ENCODE results near the gene ABCC12. TPM values are rescaled to one million over a fixed set of nuclear protein-coding genes. Genes with fewer than 3 reads are reported as not detected.

The ABCC12 gene
- total RNA-seq, 1 experiment from 2014 or later = not detected

- ATAC-seq = no peak
- Mint-ChIP-seq H3K27ac (no peak overlapping the region), H3K36me3 (no peaks in the 10 kb centered on the region), H3K27me3 (ENCODE audit: low read depth) (no peaks in the 10 kb centered on the region), H3K4me1 (peaks cover 5% of the 10 kb centered on the region), H3K9me3 (no peaks in the 10 kb centered on the region), H3K4me3 (no peak overlapping the region)
- no peak for DNase-seq (ENCODE audit: low spot score)
- POLR2A ChIA-PET = no interaction called here
- CTCF ChIA-PET = interaction anchor here (1.1 kb wide), 1 partner anchor 31 kb away, joined by 4 read pairs; no protein-coding TSS in a partner anchor
- TF ChIP-seq PRRX2 (CRISPR knock-in tag; IDR thresholded peaks at IDR 0.05) (no peak), FOXP4 (CRISPR knock-in tag; IDR thresholded peaks at IDR 0.05) (no peak), ESRRA (CRISPR knock-in tag; IDR thresholded peaks at IDR 0.05; ENCODE audit: borderline replicate concordance) (no peak), ETV6 (CRISPR knock-in tag; IDR thresholded peaks at IDR 0.05) (no peak)
These were observed 22.2 kb downstream of the ABCC12 start for GRCh38 chr16:48133455-48134211.

GRCh38 chr16:48132696-48133095 is 23.1 kb downstream of the ABCC12 start:
- ChIA-PET CTCF (no interaction called here), POLR2A (no interaction called here)
- H3K9me3 Mint-ChIP-seq = no peaks in the 10 kb centered on the region
- H3K4me1 Mint-ChIP-seq = no peaks in the 10 kb centered on the region
- no peak overlapping the region for H3K4me3 Mint-ChIP-seq
- H3K27ac Mint-ChIP-seq = no peak overlapping the region
- ATAC-seq (no peak), DNase-seq (ENCODE audit: low spot score) (no peak)
- TF ChIP-seq ZNF219 (CRISPR knock-in tag; IDR thresholded peaks at IDR 0.05; ENCODE audit: borderline replicate concordance) (no peak), NR1H2 (CRISPR knock-in tag; IDR thresholded peaks at IDR 0.05) (no peak), ZNF317 (CRISPR knock-in tag; IDR thresholded peaks at IDR 0.05; ENCODE audit: borderline replicate concordance, low read depth) (no peak), PRDM15 (CRISPR knock-in tag; IDR thresholded peaks at IDR 0.05) (no peak), RELA (CRISPR knock-in tag; IDR thresholded peaks at IDR 0.05; ENCODE audit: borderline replicate concordance) (no peak), FOXJ3 (CRISPR knock-in tag; IDR thresholded peaks at IDR 0.05; ENCODE audit: borderline replicate concordance) (no peak), TP53 (CRISPR knock-in tag; IDR thresholded peaks at IDR 0.05) (no peak), NFATC4 (CRISPR knock-in tag; IDR thresholded peaks at IDR 0.05) (no peak), SMAD3 (CRISPR knock-in tag; IDR thresholded peaks at IDR 0.05; ENCODE audit: borderline replicate concordance) (no peak), CDX4 (CRISPR knock-in tag; IDR thresholded peaks at IDR 0.05; ENCODE audit: borderline replicate concordance) (no peak), STAT6 (CRISPR knock-in tag; conservative IDR thresholded peaks at IDR 0.05; ENCODE audit: low read depth) (no peak)
- H3K36me3 Mint-ChIP-seq = no peaks in the 10 kb centered on the region
- no peaks in the 10 kb centered on the region for H3K27me3 Mint-ChIP-seq (ENCODE audit: low read depth)
